GM12874 (cell line): ENCODE results near the gene GOLPH3.

ENCODE experiments used
- CTCF ChIP-seq: IDR thresholded peaks from 2 replicates; pipeline ENCODE4 v1.5.1; 2011; ENCODE audit warnings: low read depth, mild to moderate bottlenecking, control low read depth, low read length, moderate library complexity; ENCODE audit not compliant: insufficient read depth

The GOLPH3 gene

GRCh38 chr5:32090026-32090754 is 83.9 kb downstream of the GOLPH3 start:
- TF ChIP-seq CTCF = no peak

DNA sequence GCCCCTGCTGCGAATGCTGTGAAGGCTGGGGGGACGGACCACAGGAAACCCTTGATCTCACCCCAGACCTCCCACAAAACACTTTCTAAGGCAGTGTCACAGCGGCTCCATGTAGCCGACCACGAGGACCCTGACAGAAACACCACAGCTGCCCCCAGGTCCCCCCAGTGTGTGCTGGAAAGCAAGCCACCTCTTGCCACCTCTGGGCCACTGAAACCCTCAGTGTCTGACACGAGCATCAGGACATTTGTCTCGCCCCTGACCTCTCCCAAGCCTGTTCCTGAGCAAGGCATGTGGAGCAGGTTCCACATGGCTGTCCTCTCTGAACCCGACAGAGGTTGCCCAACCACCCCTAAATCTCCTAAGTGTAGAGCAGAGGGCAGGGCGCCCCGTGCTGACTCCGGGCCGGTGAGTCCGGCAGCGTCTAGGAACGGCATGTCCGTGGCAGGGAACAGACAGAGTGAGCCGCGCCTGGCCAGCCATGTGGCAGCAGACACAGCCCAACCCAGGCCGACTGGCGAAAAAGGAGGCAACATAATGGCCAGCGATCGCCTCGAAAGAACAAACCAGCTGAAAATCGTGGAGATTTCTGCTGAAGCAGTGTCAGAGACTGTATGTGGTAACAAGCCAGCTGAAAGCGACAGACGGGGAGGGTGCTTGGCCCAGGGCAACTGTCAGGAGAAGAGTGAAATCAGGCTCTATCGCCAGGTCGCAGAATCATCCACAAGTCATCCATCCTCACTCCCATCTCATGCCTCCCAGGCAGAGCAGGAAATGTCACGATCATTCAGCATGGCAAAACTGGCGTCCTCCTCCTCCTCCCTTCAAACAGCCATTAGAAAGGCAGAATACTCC is 84.7 kb downstream of the GOLPH3 start:
- no peak for TF ChIP-seq CTCF

- no peak for TF ChIP-seq CTCF
Measured at GRCh38 chr5:32088214-32088613, 85.9 kb downstream of the GOLPH3 start.

DNA sequence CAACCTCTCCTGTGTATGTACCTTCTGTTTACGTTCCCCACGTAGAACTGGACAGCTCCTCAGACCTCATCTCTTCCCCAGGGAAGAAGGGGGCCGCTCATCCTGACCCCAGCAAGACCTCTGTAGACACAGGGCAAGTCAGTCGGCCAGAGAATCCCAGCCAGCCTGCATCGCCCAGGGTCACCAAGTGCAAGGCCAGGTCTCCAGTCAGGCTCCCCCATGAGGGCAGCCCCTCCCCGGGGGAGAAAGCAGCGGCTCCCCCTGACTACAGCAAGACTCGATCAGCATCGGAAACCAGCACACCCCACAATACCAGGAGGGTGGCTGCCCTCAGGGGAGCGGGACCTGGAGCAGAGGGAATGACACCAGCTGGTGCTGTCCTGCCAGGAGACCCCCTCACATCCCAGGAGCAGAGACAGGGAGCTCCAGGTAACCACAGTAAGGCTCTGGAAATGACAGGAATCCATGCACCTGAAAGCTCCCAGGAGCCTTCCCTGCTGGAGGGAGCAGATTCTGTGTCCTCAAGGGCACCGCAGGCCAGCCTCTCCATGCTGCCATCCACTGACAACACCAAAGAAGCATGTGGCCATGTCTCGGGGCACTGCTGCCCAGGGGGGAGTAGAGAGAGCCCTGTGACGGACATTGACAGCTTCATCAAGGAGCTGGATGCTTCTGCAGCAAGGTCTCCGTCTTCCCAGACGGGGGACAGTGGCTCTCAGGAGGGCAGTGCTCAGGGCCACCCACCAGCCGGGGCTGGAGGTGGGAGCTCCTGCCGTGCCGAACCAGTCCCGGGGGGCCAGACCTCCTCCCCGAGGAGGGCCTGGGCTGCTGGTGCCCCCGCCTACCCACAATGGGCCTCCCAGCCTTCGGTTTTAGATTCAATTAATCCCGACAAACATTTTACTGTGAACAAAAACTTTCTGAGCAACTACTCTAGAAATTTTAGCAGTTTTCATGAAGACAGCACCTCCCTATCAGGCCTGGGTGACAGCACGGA is 86.7 kb downstream of the GOLPH3 start:
- no peak for TF ChIP-seq CTCF

DNA sequence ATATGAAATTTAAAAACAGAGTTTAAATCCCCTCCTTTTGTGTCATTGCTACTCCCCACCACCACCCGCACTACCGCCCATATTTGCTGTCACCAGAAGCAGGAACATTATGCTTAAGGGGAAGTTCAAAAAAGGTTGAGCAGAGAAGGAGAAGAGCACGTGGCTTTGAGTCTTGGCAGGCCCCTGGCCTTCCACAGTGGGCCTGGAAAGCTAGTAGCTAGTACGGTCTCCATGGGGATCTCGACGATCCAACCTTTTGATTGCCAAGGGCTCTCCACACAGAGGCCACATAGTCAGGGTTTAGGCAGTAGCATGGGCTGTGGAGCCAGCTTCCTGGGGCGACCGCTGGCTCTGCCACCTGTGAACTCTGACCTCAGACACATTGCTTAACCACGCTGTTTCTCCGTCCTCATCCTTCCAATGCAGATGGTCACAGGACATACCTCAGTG is 90.1 kb downstream of the GOLPH3 start:
- TF ChIP-seq CTCF = no peak

GRCh38 chr5:32082701-32083100 is 91.4 kb downstream of the GOLPH3 start:
- no peak for TF ChIP-seq CTCF
